Endothelial cell (in vitro differentiated cells): ENCODE data around the gene NOSIP. TPM values are rescaled to one million over a fixed set of nuclear protein-coding genes. Genes with fewer than 3 reads are reported as not detected.

ENCODE experiments used
- DNase-seq: peaks from one replicate; pipeline ENCODE4 v3.0.0; 2021; ENCODE audit warnings: low spot score
- H3K27ac Mint-ChIP-seq: one replicate; pipeline ENCODE4 v1.8.0; 2021; ENCODE audit warnings: mixed read lengths, inconsistent platforms; ENCODE audit not compliant: unreplicated experiment
- H3K27me3 Mint-ChIP-seq: one replicate; pipeline ENCODE4 v1.8.0; 2021; ENCODE audit warnings: mild to moderate bottlenecking, moderate library complexity, mixed read lengths, inconsistent platforms; ENCODE audit not compliant: unreplicated experiment
- H3K36me3 Mint-ChIP-seq: one replicate; pipeline ENCODE4 v1.8.0; 2021; ENCODE audit warnings: mild to moderate bottlenecking, low read depth, mixed read lengths, inconsistent platforms; ENCODE audit not compliant: unreplicated experiment
- H3K4me1 Mint-ChIP-seq: one replicate; pipeline ENCODE4 v1.8.0; 2021; ENCODE audit warnings: mild to moderate bottlenecking, mixed read lengths, inconsistent platforms; ENCODE audit not compliant: unreplicated experiment
- H3K4me3 Mint-ChIP-seq: one replicate; pipeline ENCODE4 v1.8.0; 2021; ENCODE audit warnings: mild to moderate bottlenecking, mixed read lengths, inconsistent platforms; ENCODE audit not compliant: unreplicated experiment
- H3K9me3 Mint-ChIP-seq: one replicate; pipeline ENCODE4 v1.8.0; 2021; ENCODE audit warnings: mixed read lengths, inconsistent platforms; ENCODE audit not compliant: unreplicated experiment
- CTCF ChIP-seq: fragments of 200-600 bp; sonication (generic); IDR thresholded peaks from one replicate; pipeline ENCODE4 v1.5.0; 2021; ENCODE audit warnings: antibody characterized with exemption; ENCODE audit not compliant: unreplicated experiment
- total RNA-seq: library from RNA; stranded (reverse); fragmentation: NEBNext Ultra II Directional; extraction: Animal tissue kit (Norgen Biotek cat#: 25700); gene quantifications from one replicate; pipeline ENCODE4 v1.2.1, GENCODE V29; 2021; ENCODE audit not compliant: unreplicated experiment

Gene NOSIP
- total RNA-seq, 1 donor from 2014 or later: 76.3 TPM

- no peak for TF ChIP-seq CTCF
- H3K27me3 Mint-ChIP-seq: peaks cover 12% of the 10 kb centered on the region
- H3K4me1 Mint-ChIP-seq: peaks cover 15% of the 10 kb centered on the region
- no peaks in the 10 kb centered on the region for H3K9me3 Mint-ChIP-seq
- H3K36me3 Mint-ChIP-seq: peaks cover 3% of the 10 kb centered on the region
- no peak for DNase-seq
- peak overlapping the region; percentile 57 for H3K4me3 Mint-ChIP-seq
- no peak overlapping the region for H3K27ac Mint-ChIP-seq
These were observed 8.2 kb upstream of the NOSIP start for GRCh38 chr19:49588365-49589122.

GRCh38 chr19:49587227-49587626 is 6.9 kb upstream of the NOSIP start:
- Mint-ChIP-seq H3K4me3 (no peak overlapping the region), H3K36me3 (no peaks in the 10 kb centered on the region), H3K9me3 (no peaks in the 10 kb centered on the region), H3K4me1 (peaks cover 5% of the 10 kb centered on the region), H3K27ac (no peak overlapping the region), H3K27me3 (peaks cover 11% of the 10 kb centered on the region)
- no peak for TF ChIP-seq CTCF
- DNase-seq: no peak

- H3K36me3 Mint-ChIP-seq: no peaks in the 10 kb centered on the region
- DNase-seq: no peak
These were observed 4.7 kb upstream of the NOSIP start for GRCh38 chr19:49585023-49585422.

GRCh38 chr19:49583239-49583638 is 2.9 kb upstream of the NOSIP start:
- Mint-ChIP-seq H3K36me3 (peaks cover 9% of the 10 kb centered on the region), H3K4me3 (no peak overlapping the region), H3K27ac (no peak overlapping the region), H3K9me3 (no peaks in the 10 kb centered on the region), H3K4me1 (peaks cover 20% of the 10 kb centered on the region), H3K27me3 (peaks cover 8% of the 10 kb centered on the region)
- no peak for DNase-seq
- TF ChIP-seq CTCF: no peak

More at GRCh38 chr19:49585023-49585422, 4.7 kb upstream of the NOSIP start:
- no peaks in the 10 kb centered on the region for H3K9me3 Mint-ChIP-seq
- peaks cover 11% of the 10 kb centered on the region for H3K4me1 Mint-ChIP-seq
- no peak for TF ChIP-seq CTCF
- no peak overlapping the region for H3K27ac Mint-ChIP-seq
- no peak overlapping the region for H3K4me3 Mint-ChIP-seq
- peaks cover 9% of the 10 kb centered on the region for H3K27me3 Mint-ChIP-seq

GRCh38 chr19:49581007-49581508 is 702 bp upstream of the NOSIP start, which contains the start of gene PRRG2:
TSS of gene PRRG2 (plus strand) at chr19:49581316. CDS start at chr19:49583220, 1,904 bp downstream.
- TF ChIP-seq CTCF: no peak
- Mint-ChIP-seq H3K27me3 (peaks cover 8% of the 10 kb centered on the region), H3K4me1 (peaks cover 20% of the 10 kb centered on the region), H3K27ac (peak within 1 kb of the TSS; percentile 98), H3K9me3 (no peaks in the 10 kb centered on the region), H3K4me3 (peak within 1 kb of the TSS; percentile 99), H3K36me3 (peaks cover 9% of the 10 kb centered on the region)
- no peak for DNase-seq
